GM08714 (cell line): ENCODE measurements around the gene BAIAP3.

Experiments
- H3K4me3 ChIP-seq: fragments of 200-500 bp; sonication (Bioruptor generic); 2 replicates; pipeline ENCODE4 v1.5.1; 2014; ENCODE audit warnings: mild to moderate bottlenecking, low read length, inconsistent platforms
- ZNF274 ChIP-seq: IDR thresholded peaks from 2 replicates; pipeline ENCODE4 v1.6.1; 2012; ENCODE audit warnings: mild to moderate bottlenecking, low read depth, low read length

BAIAP3 gene

DNA sequence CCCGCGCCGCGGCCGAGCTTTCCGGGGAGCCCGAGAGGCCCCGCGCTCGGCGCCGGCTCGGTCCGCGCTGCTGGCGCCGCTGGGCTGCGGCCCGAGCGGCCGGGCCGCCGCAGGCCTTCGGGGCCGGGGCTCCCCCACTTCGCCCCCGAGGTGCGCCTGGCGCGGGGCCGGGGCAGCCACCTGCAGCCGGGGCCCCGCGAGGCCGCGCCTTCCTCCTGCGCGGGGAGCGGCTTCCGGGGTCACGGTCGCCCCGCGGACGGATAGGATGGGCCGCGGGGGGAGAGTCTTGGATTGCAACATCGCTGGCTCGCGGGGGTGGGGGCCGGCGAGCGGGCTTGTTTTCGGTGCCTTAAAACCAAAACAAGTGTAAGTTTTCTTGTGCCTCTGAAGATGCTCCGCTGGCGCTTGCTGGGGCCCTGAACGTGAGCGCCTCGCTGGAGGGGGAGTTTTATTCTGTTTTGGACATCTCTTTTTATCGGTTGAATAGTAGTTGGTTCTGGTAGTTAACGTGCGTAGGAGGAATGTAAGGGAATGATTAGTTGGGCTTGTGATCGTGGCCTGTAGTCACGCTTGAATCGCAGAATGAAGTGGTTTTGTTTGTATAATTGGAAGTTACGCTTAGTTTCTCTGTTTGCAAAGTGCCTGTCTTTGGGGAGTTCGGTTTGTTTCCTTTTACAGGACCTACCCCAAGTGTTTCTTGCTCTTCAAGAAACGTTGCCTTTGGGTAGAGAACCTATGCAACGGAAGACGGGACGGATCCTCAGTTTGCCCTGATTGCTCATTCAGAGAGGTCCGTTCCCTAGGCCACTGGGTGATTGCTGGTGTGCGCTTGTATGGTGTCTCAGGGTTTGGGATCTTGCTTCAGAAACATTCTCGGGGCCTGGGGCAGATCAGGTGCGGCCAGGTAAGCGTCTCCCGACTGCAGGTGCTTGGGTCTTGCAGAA, 23.3 kb upstream of the BAIAP3 start:
- peak overlapping the region; percentile 83 for H3K4me3 ChIP-seq
- TF ChIP-seq ZNF274: no peak

DNA sequence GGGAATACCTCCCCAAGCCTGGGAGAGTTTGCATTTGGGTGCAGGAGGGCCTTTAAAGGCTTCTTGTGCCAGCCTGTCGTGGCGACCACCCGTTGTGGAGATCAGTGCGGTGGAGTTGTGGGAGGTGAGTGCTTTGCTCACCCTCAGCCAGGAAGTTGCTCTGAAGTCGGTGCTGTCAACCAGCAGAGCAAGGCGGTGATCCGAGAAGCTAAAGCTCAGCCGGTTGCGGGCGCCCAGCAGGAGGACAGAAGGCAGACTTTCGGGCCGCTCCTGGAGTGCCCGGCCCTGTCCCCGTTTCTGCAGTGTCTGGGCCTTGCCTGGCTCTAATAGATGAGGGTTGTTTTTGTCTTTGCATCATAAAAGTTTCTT, 22.6 kb upstream of the BAIAP3 start:
- no peak for TF ChIP-seq ZNF274
- peak overlapping the region; percentile 83 for H3K4me3 ChIP-seq

DNA sequence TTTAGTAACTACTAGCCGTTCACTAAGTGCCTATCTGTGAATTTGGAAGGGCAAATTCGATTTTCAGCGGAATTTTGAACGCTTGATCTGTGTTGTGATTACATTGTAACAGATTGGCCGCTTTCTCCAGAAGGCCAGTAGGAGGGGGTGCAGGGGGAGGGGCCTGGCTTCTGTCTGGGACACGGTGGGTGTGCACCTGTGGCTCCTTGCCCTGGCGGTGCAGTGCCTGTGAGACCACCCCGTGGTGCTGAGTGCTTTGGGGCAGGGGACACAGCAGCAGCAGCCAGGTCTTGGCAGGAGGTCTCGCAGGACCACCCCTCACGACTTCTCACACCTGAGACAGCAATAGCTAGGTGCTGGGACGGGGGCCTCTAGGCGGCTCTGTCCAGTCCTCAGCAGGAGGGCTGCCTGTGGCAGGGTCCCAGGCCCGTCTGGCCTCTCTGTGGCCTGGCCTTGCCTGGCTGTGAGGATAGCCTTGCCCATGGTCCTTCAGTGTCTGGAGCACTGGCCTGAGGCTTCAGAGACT, 22.2 kb upstream of the BAIAP3 start:
- no peak for TF ChIP-seq ZNF274
- H3K4me3 ChIP-seq: peak overlapping the region; percentile 83

DNA sequence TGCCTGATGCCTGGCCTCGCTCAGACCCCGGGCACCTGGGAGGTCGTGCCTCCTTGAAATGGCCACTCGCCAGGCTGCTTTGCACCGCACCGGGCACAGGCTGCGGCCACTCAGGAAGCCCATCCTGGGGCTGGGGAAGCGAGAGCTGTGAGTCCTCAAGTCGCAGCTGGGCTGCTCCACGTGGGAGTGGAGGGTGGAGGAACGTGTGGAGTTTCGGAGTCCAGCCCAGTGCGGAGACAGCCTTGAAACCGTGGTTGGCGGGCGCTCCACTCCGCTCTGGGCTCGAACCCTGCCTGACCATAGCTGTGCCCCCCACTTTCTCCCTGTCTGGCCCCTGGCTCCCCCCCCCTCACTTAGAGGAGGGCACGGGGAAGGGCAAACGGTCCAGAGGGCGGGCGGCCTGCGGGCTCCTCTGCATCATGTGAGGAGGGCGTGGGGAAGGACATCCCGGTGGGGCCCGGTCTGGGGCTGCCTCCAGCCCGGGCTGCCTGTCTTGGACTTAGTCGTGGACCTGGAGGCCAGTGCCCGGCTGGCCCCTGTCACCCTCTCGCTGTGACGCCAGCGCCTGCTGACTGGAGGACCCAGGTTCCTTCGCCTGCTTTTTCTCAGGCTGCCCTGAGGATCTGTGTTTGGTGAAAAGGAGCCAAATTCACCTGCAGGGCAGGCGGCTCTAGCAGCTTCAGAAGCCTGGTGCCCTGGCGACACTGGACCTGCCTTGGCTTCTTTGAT, 21.5 kb upstream of the BAIAP3 start:
- peak overlapping the region; percentile 83; the same call in 1 of the 2 replicates for H3K4me3 ChIP-seq
- TF ChIP-seq ZNF274: no peak

DNA sequence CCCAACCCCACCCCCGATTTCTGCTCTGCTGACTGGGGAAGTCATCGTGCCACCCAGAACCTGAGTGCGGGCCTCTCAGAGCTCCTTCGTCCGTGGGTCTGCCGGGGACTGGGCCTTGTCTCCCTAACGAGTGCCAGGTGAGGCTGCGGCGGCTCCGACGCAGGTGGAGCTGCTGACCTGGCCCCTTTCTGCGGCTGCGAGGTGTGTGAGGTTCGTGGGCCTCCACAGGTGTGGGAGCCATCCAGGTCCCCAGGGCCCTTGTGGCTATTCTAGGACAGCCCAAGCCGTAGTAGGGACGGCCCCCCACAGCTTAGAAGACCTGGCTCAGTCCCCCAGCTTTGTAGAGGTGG, 21.0 kb upstream of the BAIAP3 start:
- H3K4me3 ChIP-seq: no peak overlapping the region
- TF ChIP-seq ZNF274: no peak

DNA sequence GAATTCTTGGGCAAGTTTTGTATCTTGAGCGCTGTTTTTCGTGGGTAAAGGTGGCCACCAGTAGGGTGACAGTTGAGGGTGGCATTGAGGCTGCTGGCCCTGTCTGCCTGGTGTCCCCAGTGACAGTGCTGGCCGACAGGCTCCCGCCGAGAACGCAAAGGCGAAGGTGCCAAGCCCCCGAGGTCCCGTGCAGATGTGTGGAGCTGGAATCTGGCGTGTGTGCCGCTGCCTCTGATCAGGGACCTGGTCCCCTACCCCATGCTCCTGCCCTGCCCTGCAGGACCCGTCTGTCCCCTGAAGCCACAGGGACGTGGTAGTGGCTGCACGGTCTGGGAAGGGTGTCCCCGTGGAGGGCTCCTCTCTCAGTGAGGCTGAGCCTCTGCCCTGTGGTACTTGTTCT, 20.5 kb upstream of the BAIAP3 start:
- no peak overlapping the region for H3K4me3 ChIP-seq
- no peak for TF ChIP-seq ZNF274

DNA sequence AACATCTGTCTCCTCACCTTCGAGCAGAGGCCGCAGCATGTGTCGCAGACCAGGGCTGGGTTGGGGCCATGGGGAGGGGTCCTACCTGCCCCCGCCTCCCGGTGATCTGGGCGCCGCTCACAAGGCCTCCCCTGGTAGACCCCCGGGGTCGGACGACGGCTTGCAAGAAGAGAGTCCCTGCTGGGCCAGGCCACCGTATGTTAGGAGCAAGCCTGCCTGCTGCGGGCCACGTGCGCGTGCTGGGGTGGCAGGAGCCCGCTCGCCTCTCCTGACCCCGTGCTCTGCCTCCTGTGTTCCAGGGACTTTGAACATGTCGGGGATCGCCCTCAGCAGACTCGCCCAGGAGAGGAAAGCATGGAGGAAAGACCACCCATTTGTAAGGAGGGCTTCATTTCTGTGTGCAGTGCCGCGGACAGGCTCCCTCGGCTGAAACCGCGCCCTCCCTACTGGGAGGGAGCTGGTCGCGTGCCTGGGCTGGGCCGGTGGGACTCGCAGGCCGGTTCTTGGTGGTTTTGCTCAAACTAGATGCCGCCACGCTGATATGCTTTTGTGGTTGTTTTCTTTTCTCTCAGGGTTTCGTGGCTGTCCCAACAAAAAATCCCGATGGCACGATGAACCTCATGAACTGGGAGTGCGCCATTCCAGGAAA, 19.6 kb upstream of the BAIAP3 start:
- no peak overlapping the region for H3K4me3 ChIP-seq
- no peak for TF ChIP-seq ZNF274

DNA sequence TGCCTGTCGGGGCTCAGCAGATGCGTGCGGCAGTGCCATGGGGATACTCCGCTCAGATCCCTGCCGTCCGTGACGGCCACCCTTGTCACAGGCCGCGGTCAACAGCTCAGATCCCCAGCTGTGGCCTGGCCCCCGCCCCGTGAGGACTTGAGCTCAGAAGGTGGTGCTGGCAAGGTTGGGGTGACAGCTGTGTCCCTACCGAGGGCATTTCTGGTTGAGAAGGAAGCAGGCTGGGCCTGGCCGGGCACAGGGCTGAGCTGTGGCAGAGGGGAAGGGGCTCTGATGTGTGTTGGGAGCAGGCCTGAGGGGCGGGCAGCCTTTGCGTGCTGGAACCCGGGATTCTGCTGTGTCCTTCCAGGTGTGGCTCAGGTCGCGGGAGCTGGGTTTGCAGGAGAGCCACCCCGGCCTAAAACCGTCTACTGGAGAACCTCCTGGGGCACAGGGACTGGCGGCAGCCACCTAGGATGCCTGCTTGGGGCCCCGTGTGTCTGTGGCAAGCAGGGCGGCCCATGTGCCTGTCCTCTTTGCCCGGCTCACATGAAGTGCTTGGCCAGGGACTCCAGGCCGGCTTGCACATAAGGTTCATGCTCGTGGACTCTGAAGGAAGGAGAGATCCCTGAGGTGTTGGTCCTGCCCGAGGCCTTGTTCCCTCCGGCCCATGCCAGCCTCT, 18.9 kb upstream of the BAIAP3 start:
- no peak overlapping the region for H3K4me3 ChIP-seq
- TF ChIP-seq ZNF274: no peak

DNA sequence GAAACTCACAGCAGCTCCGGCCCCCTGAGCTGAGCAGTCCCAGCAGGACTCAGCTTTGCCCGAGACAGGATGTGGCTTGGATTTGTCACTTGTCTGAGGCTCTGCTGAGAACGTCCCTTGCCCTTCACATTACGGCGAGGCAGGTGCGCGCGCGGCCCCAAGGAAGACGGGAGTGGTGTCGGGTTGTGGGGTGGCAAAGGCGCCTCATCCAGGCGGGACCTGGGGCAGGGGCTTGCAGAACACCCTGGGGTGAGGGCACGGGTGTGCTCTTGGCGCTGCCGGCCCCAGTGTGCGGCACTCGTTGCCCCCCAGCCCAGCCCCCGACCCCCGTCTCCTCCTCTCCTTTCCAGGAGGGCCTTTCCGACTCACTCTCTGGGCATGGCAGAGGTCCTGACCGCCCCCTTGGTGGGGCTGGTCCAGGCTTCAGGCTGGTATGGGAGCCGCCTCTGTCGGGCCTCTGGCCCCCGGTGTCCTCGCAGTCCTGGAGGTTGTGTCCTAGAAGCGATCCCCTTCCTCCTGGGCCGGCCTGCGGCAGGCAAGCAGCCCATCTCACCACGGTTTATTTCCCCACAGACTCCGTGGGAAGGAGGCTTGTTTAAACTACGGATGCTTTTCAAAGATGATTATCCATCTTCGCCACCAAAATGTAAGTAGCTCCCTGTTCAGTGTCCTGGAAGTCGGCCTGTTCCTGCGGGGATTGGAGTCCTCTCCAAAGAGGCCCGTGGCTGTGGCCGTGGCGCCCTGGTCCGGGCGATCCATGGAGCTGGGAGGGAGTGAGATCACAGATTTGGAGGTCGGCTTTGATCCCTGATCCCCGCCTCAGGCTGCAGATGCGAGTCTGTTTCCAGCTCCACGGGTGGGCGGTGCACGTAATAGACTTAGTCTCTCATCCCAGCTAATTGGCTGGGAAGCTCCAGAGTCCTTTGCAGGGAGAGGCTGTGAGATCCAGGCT, 18.1 kb upstream of the BAIAP3 start:
- TF ChIP-seq ZNF274: no peak

DNA sequence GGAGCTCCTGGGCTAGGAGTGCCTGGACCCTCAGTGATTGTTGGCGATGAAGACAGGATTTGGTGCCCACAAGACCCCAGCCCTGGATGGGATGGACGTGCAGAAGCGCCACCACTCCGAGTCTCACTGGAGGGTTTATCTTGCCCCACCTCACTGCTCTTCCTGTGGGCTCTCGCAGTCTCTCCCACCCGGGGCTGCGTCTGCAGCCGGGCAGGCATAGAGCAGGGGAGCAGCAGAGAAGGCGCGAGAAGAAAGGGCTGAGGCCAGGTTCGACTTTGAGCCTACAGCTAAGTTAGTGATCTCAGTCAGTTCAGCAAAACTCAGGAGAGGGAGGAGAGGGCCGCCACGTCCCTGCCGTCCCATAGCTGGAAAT, 17.4 kb upstream of the BAIAP3 start:
- no peak for TF ChIP-seq ZNF274
- H3K4me3 ChIP-seq: no peak overlapping the region

More for the DNA sequence above, 18.1 kb upstream of the BAIAP3 start:
- H3K4me3 ChIP-seq: no peak overlapping the region

DNA sequence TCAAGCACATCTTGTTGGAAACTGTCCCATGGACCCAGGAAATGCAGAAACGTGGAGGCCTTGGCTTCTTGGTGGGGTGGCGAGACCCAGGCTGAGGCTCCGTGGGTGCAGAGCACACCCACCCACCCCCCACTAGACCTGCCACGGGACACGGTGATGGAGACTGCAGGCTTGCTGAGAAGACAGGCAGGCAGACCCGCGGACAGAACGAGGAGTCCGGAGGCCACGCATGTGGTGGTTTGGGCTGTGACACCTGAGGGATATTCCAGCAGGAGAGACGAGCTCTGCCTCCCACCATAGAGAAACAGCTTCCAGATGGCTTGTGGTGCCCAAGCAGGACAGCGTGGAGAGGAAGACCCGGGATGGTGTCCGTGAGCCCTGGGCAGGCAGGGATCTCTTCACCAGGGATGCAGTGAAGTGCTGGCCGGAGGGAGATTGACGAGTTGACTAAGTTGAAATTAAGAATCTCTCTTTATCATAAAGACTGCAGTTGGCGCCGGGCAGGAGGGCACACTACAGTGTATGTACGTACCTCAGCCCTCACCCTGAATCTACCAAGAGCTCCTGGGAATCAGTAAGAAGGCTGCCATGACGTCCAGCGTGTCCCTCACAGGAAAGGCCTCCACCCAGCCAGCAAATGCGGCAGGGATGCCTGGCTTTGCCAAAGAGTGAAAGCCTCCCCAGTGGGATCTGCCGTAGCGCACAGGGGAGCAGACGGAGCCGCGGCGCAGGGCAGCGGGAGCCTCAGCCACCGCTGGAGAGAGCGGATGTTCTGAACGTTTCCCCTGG, 15.8 kb upstream of the BAIAP3 start:
- no peak overlapping the region for H3K4me3 ChIP-seq
- no peak for TF ChIP-seq ZNF274

DNA sequence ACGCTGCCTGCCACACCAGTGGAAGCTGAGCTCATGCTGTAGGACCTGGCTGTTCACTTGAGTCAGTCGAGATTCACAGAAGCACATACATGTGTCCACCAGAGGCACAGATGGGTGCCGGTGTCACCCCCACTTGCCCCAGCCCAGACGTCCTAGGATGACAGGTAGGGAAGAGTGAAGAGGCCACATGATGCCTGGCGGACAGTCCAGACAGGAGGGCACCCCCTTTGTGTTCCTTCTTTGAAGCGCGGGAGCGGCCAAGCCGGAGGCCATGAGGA, 15.2 kb upstream of the BAIAP3 start:
- no peak for TF ChIP-seq ZNF274
- no peak overlapping the region for H3K4me3 ChIP-seq
